Left ventricle myocardium superior (tissue), 1 donor: ENCODE measurements around the gene CSN3. TPM values are rescaled to one million over a fixed set of nuclear protein-coding genes. Genes with fewer than 3 reads are reported as not detected.

Source experiments
- ATAC-seq: fragments of 200-7000 bp; cut with Tn5 transposase; one replicate; pipeline ENCODE4 v1.9.1; 2020; ENCODE audit warnings: mild to moderate bottlenecking, moderate library complexity
- DNase-seq: peaks from one replicate; pipeline ENCODE4 v3.0.0-alpha.2; 2020
- intact Hi-C: fragments of 100-400 bp; cut with micrococcal nuclease; formaldehyde crosslinking; loops from one replicate; pipeline ENCODE4 v1.11.0; 2022
- total RNA-seq: library from RNA; stranded (reverse); fragmentation: NEBNext Ultra II Directional; extraction: Animal tissue kit (Norgen Biotek cat#: 25700); gene quantifications from one replicate; pipeline ENCODE4 v1.2.1, GENCODE V29; 2021
- donor health status: DM: no; HTN: yes; CAD: no; lungs with severe emphysema.

The CSN3 gene
- total RNA-seq, 1 donor from 2014 or later = not detected

DNA sequence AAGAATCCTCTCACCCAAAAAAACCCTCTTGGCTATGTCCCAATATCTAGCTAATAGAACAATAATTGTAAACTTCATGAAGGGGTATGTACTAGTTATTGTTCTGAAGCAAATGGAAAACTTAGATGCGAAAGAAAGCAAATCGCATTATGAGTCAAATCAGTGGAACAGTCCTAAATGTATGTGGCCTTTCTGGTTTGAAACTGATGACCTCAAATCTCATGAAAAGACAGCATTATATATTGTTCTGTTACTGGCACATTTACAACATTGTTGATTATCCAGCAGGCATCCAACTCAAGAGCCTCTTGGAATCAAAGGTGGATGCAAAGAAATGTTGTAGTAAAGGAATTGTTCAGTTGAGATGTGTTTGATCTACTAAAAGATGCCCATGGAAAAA lies 34.7 kb downstream of the CSN3 start:
- intact Hi-C loops = no loop called here
- DNase-seq = no peak
- no peak for ATAC-seq

DNA sequence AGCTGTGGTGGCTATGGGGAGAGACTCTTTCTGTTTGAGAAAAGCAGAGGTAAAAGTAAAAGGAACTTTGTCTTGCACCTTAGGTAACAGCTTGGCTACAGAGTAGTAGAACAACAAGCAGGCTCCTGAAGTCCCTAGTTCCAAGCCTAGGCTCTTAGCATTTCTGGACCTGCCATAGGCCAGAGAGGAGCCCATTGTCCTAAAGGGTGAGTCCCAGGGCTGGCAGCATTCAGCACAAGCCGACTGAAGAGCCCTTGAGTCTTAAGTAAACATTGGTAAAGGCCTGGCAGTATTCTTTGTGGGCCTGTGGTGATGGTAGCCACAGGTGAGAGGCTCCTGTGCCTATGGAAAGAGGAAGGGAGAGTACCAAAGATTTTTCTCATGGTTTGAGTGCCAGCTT lies 38.2 kb downstream of the CSN3 start:
- DNase-seq (no peak), ATAC-seq (no peak)
- intact Hi-C loops = no loop called here

DNA sequence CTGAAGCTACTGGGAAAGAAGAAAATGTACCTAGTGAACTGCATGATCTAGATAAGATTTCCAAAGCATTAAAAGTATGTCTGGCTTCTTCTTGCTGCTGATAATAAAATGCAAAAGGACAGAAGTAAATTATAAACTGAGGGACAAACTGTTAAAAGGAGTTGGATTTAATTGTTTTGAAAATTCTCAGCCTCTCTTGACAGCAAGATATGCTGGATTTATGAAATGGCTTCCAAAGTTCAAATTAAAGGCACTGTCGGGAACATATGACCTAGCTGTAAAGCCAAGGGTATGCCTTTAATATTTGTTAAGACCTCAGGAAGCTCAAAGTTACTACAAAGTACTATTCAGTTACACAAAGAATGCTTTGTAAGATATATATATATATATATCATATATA lies 46.3 kb downstream of the CSN3 start:
- intact Hi-C loops = no loop called here
- no peak for DNase-seq
- ATAC-seq = no peak

DNA sequence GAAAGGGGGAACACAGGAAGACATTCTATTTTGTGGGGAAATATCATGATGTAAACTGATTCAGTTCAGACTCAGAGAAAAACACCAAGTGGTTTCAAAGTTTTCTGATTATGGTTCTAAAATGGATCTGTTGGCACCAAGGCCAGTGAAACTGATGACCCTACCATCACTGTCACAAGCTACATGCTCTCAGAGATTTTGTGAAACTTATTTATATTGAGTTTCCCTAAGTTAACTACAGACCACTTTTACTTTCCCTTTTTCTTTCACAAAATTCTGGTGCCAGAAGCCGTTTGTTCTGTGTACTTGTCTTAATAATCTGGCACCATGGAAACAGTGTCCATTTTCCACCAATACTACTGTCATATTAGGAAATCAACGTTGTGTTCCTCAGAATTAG lies 48.9 kb downstream of the CSN3 start:
- no peak for ATAC-seq
- intact Hi-C loops = no loop called here

DNA sequence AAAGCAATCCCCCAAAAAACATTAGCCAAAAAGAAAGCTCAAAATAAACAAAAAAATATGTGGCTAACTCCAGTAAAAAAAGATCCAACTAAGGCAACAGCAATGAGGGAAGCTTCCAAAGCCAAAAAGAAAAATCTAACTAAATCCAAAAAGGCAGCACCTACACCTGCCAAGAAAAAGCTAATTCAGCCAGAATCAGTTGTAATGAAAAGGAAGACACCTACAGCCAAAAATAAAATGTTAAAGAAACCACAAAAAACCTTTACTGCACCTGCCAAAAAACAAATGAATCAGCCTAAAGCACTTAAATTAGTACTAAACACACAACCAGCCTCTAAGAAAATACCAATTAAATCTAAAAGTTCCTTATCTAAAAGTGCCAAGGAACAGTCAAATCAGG lies 55.2 kb downstream of the CSN3 start:
- intact Hi-C loops = no loop called here
- no peak for DNase-seq
- ATAC-seq = no peak

More for the DNA sequence above, 48.9 kb downstream of the CSN3 start:
- no peak for DNase-seq

DNA sequence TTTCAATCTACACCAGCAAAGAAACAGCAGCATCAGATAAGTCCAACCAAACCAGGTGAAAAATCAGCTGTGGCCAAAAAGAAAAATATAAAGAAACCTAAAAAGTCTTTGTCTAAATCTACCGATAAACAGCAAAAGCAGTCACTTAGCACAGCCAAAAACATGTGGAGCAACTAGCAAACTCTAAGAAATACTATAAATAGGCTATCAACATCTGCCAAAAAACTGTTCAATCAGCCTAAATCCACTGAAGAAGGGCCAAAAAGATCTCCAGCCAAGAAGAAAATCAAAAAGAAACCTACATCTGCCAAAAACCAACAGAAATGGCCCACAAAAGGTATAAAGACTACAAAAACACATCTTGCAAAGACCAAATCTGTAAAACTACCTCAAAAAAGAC lies 55.7 kb downstream of the CSN3 start:
- intact Hi-C loops = no loop called here
- ATAC-seq = no peak

DNA sequence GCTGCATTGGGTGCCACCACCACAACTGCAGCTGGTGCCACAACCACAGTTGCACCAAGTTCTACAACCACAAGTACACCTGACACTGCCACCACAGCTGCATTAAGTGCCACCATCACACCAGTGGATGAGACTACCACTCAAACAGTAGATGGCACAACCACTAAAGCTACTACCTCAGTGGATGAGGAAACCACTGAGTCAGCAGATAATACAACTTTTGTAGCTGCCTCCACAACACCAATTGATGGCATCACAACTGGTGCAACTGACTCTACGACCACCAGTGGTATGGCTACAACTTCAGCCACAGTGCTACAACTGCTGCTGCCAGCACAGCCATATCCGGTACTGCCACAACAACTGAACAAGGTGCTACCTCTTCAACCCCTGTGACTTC lies 57.2 kb downstream of the CSN3 start:
- ATAC-seq (no peak), DNase-seq (no peak)
- intact Hi-C loops = no loop called here

More for the DNA sequence above, 55.7 kb downstream of the CSN3 start:
- no peak for DNase-seq

DNA sequence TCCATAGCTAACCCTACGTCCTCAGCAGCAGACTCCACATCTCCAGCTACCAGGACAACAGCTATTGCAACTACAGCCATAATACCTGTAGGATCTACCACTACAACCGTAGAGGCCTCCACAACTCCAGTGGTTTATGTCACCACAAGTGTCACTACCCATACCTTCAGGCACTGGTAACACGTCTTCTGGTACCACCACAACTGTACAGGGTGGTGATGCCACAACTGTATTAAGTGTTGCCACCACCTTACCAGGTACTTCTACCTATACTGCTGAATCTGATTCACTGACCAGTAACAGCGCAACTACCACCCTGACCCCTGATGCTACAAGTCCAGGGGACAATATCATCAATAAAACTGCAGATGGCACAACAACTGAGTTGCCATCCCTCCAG lies 57.8 kb downstream of the CSN3 start:
- intact Hi-C loops = no loop called here
- ATAC-seq (no peak), DNase-seq (no peak)

Other genes with a start within 250 kb of the CSN3 start
- gene STATH, start 246.6 kb upstream of the CSN3 start, total RNA-seq = not detected
- not detected for gene HTN3, start 214.1 kb upstream of the CSN3 start, total RNA-seq
- gene HTN1, start 192.2 kb upstream of the CSN3 start, total RNA-seq = not detected
- gene PRR27, start 88.4 kb upstream of the CSN3 start, total RNA-seq = not detected
- not detected for gene ODAM, start 46.9 kb upstream of the CSN3 start, total RNA-seq
- gene FDCSP, start 16.5 kb upstream of the CSN3 start, total RNA-seq = not detected
- gene CABS1, start 92.4 kb downstream of the CSN3 start, total RNA-seq = not detected
- gene SMR3A, start 118.2 kb downstream of the CSN3 start, total RNA-seq = not detected
- gene SMR3B, start 140.5 kb downstream of the CSN3 start, total RNA-seq = not detected
- not detected for gene OPRPN, start 155.3 kb downstream of the CSN3 start, total RNA-seq
- gene MUC7, start 229.6 kb downstream of the CSN3 start, total RNA-seq = not detected